HS-27A (cell line): Measurements from ENCODE around the gene ABCA6.
"Not testable (repeated sequence)": the region's sequence is repeated elsewhere in the genome, so short reads cannot be mapped to it uniquely, and the experiment has no call there.

Source experiments
- DNase-seq: peaks from one replicate; pipeline ENCODE4 v3.0.0-alpha.2; 2012; ENCODE audit warnings: low read depth, missing footprints

The ABCA6 gene

DNA sequence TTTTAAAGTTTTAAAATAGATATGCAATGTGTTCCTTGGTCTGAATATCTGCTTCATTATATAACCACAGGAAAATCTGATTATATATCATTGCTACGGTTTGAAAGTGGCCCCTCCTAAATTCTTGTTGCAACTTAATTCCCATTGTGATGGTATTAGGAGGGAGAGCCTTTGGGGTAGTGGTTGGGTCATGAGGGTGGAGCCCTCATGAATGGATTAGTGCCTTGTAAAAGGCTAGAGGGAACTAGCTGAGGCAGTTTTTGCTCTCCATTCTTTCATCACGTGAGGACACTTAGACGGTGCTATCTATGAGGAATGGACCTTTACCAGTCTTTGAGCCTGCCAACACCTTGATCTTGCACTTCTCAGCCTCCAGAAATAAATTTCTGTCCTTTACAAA, 7.6 kb downstream of the ABCA6 start:
- no peak for DNase-seq

DNA sequence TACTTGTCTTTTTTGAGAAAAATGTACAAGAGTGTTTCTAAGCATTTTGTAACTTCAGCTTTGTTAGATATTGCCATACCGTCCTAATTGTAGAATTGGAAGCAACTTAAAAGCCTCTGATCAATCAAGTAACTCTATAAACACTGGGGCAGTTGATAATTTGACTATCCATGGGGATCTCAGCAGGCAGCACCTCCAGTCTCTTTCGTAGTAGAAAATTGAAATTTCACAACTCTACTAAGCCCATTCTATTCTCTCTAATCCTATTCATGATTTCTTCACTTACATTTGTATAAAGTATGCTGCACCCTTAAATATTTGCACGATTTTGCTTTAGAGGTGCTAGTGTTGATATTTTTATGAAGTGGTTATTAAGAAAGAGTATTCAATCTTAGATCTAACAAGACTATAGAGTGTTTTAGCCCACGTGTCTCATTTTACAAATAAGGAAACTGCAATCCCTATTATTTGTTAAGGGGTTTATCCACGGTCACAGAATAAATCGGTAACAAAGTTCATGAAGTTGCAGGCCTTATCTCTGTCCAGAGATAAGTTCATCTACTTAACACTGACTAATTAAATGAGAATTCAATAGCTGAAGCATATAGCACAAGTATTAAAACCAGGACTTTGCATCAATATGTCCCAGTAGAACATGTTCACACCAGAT, 10.9 kb downstream of the ABCA6 start:
- no peak for DNase-seq

DNA sequence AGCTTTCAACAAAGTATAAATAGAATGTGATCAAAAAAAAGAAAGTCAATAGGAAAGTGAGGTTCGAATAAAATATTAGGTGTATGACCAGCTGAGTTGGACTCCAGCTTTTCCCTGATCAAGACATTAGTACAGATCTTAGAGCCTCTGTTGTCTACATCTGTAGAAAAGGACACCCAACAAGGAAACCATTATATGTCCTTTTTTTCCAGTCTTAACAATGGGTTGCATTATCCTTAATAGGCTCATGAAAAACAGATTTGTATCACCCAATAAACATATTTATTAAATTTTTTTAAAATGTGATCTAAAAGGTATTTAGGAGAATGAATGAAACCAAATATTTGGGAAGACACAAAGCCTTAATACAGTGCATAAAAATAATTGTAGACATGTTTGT, 18.1 kb downstream of the ABCA6 start:
- no peak for DNase-seq

DNA sequence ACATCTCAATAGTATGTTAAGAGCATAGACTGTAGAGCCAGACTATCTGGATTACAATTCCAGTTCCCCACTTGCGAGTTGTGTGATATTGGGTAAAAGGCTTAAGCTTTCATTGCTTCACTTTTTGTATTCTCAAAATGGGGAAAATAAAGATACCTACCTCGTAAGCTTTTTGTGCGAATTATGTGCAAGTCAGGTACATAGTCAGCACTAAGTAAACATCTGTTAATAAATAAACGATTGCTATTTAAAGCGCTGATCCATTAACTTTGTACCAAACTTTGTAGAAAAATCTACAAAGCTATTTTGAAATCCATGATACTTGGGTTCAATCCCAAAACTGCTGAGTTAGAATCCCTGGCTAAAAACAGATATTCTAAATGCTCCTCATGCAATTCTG, 19.6 kb downstream of the ABCA6 start:
- no peak for DNase-seq

DNA sequence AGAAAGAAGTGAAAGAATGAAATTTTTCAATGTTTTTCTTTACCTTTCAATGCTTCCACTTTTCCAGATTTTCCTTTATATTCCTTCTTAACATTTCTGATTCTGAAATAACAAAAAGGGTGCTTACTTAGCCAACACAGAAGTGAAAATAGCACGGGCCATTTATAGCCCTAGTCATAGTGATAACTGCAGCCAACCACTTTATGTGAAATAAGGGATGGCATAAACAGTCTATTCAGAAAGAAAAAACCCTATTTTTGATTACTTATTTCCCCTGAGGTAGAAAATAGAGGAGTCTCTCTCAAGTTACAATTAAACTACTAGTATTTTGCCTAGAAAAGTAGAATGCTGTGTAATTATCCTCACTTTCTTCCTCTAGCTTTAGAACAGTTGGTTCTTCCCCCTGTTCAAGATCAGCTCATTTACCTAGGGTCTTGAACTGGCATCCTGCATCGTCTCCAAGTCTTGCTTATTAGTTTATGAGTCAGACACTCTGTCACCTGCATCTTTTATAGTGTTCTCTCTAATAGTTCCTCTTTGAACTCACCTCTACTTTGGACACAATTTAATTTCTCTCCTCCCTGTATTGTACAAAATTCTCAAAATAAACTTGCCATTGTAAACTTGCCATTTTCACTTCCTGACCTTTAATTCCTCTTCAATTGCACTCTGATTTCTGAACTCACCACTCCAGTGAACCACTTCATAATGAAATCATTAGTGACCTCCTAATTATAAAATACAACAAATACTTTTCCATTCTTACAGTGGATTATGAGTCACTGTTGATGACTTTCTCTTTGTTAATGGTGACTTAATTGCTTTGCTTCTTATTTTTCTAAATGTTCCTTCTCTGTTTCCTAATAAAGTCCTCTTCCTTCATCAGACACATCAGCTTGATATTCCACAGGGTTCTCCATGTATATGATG, 23.6 kb downstream of the ABCA6 start:
- no peak for DNase-seq

DNA sequence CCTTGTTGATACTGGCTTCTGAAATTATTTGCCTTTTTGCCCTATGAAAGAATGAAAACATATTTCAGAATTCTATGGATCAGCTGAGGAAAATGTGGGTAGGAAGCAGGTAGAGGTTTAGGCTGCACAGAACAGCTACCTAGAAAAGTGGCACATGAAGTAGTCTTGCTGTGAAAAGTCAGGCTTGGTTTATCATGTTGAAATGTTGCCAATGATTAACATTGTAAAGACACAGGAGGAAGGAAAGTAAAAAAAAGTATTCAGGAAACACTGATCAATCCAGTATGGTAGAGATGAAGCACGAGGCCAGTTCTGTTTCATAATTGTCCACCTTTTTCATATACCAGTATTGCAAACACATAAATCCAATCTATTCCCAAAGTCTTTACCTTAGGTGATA, 29.9 kb downstream of the ABCA6 start:
- no peak for DNase-seq

DNA sequence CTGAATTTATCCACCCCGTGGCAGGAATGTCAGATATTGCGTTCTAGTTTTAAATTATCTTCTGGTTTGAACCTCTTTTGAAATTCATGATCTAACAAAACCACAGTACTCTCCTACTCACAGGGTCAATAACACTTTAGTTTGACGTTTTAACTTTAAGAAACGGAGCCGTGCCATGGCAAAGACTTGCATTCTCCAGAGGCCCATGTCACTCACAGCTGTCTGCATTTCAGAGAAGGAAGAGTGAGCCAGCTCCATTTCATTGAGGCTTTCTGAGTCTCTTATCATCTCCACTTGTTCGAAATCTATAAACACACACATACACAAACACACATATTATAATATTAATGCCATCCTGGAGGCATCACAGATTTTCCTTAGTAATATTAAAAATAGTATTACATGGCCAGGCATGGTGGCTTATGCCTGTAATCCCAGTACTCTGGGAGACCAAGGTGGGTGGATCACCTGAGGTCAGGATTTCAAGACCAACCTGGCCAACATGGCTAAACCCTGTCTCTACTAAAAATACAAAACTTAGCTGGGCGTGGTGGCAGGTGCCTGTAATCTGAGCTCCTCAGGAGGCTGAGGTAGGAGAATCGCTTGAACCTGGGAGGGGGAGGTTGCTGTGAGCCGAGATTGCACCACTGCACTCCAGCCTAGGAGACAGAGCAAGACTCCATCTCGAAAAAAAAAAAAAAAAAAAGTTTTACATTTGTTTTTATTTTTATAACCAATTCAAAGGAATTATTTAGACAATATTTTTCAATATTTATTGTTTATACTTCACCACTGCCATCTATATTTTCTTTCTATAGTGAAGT, 35.6 kb downstream of the ABCA6 start:
- no peak for DNase-seq

DNA sequence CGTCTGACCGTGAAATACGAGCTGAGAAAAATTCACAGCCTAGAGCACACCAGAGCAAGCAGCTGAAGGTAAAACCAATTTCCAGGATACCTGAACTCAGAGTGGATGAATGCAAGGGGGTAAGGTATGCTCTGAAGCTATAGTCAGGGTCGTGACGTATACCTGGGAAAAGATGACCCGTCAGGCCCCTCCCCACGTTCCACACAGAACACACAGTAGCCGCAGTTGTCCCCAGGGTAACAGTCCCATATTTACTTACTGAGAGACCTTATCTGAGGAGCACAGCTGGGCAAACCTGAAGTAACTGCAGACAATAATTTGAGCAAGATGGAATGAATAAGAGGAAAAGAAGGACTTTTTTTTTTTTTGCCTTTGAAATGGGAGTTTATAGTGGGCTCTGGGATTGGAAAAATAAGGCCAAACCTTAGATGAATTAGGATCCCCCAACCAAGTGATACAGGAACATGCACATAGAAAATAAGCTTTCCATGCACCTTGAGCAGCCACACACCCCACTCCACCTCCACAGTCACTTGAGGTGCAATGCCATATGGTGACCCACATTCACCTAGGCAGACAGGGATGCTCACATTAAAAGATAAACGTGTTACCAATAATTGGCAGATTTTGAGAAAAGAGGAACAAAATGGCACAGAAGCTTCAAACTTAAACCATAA, 38.0 kb downstream of the ABCA6 start:
- no peak for DNase-seq

DNA sequence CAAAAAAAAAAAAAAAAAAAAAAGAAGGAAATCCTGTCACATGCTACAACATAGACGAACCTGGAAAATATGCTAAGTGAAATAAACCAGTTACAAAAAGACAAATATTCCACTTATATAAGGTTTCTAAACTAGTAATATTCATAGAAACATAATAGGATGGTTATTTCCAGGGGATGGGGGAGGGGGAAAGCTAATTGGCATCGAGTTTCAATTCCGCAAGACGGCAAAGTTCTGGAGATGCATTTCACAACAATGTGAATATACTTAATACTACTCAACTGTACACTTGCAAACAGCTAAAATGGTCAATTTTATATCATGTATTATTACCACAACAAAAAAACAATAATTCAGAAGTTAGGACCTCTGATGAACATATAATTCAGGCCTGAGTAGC, 43.1 kb downstream of the ABCA6 start:
- no peak for DNase-seq

DNA sequence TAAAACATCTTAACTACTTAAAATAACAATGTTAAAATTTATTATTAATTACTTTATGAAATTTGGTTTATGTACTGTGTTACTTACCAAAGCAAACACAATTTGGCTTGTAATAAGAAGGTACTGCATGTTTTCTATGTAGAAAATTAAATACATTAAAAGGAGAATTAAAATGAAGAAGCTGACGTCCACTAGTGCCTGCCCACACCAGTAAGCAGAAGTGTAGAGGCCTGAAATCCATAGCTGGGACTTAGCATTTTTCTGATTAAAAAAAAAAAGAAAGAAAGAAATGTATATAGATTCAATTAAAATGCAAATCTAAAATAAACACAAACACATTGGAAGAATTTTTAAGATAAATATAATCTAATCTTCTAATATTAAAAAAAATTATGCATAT, 45.2 kb downstream of the ABCA6 start:
- DNase-seq, result no peak

DNA sequence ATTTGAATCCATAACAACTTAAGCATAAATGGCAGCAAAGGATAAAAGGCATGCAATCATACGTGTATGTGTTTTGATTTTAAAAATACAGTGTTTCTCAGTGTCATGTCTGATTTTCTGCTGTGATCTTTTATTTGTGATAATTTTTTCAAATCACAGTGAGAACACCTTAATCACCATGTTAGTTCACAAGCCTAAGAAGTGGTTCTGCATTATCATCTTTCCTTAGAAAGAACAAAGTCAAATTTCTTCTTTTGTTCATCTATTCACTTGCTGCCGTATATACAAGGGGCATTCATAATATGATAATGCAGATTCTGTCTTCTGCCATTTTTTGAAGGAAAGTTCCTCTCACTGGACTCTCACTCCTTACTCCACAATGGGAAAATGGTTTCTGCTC, 47.7 kb downstream of the ABCA6 start:
- no peak for DNase-seq

DNA sequence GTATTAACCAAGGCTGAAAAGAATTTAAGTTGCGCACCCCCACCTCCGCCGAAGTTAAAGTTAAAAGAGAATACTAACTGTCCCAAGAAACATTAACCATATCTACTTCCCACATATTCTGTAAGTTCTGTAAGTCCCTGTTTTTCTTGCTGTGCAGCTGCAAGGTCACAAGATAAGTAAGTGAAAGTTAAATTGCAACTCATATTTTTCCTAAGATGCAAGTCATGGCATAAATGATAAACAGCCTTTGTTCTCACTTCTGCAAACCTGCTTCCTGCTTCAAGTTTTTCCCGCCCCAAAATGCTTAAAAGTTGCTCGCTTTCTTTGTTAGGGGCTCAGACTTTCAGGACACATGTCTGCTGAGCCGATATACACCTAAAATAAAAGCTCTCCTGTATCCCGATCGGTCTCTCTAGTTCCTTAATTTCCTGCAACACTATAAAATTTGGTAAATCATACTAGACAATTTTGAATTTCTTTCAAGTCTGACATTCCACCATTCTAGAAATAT, 48.4 kb downstream of the ABCA6 start:
- DNase-seq, result no peak

DNA sequence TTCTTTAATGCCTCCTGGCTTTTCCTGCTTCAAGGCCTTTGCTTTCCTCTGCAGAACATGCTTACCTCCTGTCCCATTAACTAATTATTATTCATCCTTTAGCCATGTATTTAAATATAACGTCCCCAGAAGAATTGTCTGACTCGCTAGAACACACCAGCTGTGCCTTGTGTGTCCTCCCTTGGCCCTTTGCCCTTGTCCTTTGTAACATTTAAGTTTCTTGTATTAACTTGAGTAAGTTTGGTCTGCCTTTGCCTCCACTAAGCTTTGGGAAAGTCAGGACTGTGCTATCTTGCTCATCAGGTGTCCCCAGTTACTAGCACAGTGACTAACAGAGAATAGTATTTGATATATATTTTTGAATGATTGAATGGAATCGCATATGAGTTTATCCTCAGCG, 51.3 kb downstream of the ABCA6 start:
- DNase-seq, result no peak

DNA sequence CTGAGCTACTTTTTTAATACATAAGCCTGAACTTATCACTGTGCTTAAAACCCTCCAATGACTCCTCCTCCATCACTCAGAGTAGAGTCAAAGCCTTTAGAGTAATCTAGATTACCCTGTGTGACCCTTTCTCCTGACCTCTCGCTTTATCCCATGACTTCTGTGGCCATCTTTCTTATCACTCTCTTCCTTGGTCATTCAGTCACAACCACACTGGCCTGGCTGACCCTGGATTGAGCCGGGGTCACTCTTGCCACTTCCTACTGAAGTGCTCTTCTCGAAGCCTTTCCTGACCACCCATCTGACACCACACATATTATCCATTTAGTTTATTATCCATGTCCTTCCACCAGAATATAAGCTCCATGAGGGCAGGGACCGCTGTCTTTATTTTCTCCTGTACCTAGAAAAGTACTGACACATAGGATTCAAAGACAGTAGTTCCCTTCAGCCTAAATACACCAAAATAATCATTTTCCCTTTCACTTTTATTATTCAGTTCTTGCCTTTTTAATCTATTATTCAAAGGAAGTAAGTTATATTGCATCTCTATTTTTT, 53.0 kb downstream of the ABCA6 start:
- no peak for DNase-seq

DNA sequence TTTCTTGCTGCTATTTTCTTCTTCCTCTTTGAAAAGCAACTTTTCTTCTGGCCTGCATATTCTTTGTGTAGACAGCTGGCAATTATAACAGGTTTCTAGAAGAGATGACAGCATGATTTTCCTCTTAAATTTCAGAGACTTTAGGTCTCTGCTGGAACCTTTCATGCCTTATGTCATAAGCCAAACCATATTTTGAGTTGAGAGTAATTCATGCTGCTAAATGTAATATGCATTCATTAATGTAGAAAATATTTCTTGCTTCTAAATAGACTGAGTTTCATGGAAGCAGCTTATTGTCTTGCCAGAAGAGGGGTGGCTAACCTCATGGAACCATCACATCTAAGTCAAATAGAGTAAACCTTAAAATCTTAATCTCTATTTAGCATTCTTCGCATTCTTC, 55.1 kb downstream of the ABCA6 start:
- no peak for DNase-seq

DNA sequence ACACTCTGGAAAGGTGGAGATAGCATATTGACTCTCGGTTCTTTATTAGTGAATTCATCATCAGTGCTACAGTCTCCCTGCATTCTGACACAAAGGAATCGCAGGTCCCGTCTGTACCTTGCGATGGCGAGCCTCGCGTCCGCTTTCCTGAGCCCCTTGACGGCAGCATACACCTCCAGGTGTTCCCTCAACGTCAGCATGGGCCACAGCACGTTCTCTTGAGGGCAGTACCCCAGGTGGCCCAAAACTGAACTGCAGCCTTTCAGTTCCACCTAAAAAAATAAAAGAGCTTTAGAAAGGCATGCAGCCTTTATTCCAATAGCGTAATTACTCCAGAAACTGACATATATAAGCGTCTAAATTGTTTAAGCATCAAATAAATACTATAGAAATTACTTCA, 56.8 kb downstream of the ABCA6 start:
- no peak for DNase-seq

DNA sequence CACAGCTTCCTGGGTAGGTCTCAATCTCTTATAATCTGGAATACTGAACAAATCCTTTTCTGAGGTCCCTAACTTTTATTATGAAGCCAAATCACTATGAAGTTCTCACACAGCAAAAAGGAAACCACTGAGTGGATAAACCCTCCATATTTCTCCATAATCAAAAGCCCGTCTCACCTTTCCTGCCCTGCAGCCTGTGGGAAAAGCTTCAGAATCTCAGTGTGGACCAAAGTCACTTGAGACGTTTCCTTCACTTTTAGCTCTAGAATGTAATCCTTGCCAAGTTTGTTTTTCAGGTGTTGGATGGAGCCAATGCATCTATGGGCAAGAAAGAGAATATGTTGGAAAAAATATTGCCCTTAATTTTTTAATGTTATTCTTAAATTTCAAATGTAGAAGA, 59.0 kb downstream of the ABCA6 start:
- DNase-seq, result no peak

DNA sequence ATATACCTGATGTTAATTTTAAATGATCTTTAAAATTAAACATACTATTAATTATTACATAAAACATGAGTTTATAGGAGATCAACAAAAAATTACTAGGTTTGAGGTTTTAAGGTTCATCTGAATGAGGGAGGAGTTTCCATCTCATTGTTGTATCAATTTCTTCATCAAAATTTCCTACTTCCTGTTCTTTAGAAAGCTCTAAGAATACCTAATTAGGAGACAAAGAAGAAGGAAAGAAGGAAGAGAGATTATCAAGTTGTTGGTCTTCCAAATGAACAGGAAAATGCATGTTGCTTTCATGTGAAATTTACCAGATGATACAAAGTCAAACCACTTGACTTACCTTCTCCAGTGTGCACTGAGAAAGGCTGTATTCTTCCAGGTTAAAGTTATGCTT, 62.8 kb downstream of the ABCA6 start:
- DNase-seq, result no peak

DNA sequence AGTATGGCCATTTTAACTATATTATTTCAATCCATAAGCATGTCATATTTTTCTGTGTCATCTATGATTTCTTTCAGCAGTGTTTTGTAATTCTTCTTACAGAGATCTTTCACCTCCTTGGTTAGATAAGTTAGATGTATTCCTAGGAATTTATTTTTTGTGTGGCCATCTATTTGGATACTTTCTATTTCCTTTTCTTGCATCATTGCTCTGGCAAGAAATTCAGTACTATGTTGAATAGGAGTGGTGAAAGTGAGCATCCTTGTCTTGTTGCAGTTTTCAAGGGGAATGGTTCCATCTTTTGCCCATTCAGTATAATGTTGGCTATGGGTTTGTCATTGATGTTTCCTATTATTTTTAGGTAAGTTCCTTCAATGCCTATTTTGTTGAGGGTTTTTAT, 65.9 kb downstream of the ABCA6 start:
- DNase-seq, result no peak

DNA sequence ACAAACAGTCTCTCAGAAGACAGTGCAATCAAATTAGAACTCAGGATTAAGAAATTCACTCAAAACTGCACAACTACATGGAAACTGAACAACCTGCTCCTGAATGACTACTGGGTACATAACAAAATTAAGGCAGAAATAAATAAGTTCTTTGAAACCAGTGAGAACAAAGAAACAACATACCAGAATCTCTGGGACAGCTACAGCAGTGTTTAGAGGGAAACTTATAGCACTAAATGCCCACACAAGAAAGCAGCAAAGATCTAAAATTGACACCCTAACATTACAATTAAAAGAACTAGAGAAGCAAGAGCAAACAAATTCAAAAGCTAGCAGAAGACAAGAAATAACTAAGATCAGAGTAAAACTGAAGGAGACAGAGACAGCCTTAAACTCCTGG, 68.3 kb downstream of the ABCA6 start:
- not testable (repeated sequence) for DNase-seq

DNA sequence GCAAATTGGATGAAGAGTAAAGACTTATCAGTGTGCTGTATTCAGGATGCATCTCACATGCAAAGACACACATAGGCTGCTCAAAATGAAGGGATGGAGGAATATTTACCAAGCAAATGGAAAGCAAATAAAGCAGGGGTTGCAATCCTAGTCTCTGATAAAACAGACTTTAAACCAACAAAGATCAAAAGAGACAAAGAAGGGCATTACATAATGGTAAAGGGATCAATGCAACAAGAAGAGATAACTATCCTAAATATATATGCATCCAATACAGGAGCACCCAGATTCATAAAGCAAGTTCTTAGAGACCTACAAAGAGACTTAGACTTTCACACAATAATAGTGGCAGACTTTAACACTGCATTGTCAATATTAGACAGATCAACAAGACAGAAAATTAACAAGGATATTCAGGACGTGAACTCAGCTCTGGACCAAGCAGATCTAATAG, 68.9 kb downstream of the ABCA6 start:
- DNase-seq, result not testable (repeated sequence)

DNA sequence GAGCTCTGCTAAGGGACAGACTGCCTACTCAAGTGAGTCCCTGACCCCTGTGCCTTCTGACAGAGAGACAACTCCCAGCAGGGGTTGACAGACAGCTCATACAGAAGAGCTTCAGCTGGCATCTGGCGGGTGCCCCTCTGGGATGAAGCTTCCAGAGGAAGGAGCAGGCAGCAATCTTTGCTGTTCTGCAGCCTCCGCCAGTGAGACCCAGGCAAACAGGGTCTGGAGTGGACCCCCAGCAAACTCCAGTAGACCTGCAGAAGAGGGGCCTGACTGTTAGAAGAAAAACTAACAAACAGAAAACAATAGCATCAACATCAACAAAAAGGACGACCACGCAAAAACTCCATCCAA, 70.5 kb downstream of the ABCA6 start:
- DNase-seq, result not testable (repeated sequence)
